DMS53 treated with DMSO at 0.1 percent for 48 hours (cell line): ENCODE results near the gene ZSCAN5B.
"Not testable (repeated sequence)": the region's sequence is repeated elsewhere in the genome, so short reads cannot be mapped to it uniquely, and the experiment has no call there.

Experiments used
- DNase-seq: peaks from one replicate; lab custom pipeline; 2025; ENCODE audit not compliant: unreplicated experiment; lab: John Stamatoyannopoulos, UW

ZSCAN5B gene

GRCh38 chr19:56176310-56176709, 21.3 kb downstream of the ZSCAN5B start:
- not testable (repeated sequence) for DNase-seq

GRCh38 chr19:56175861-56176307, 21.7 kb downstream of the ZSCAN5B start, which contains the start of gene GALP:
GALP (plus strand) TSS chr19:56176008; CDS start chr19:56177109, 1,101 bp downstream.
- DNase-seq: not testable (repeated sequence)

- DNase-seq: no peak
Measured at GRCh38 chr19:56174550-56174949, 23.0 kb downstream of the ZSCAN5B start.

- no peak for DNase-seq
Measured at GRCh38 chr19:56174086-56174485, 23.5 kb downstream of the ZSCAN5B start.

GRCh38 chr19:56170261-56170660, 27.3 kb downstream of the ZSCAN5B start:
- DNase-seq: peak; percentile 96

- DNase-seq: no peak
Measured at GRCh38 chr19:56167064-56167578, 30.5 kb downstream of the ZSCAN5B start.

GRCh38 chr19:56163097-56163496, 34.5 kb downstream of the ZSCAN5B start:
- DNase-seq: no peak

GRCh38 chr19:56162258-56162657, 35.3 kb downstream of the ZSCAN5B start:
- no peak for DNase-seq

GRCh38 chr19:56161534-56161933, 36.0 kb downstream of the ZSCAN5B start:
- no peak for DNase-seq

- no peak for DNase-seq
Measured at GRCh38 chr19:56159622-56160271, 37.8 kb downstream of the ZSCAN5B start.

- no peak for DNase-seq
Measured at GRCh38 chr19:56159009-56159559, 38.5 kb downstream of the ZSCAN5B start.

- no peak for DNase-seq
Measured at GRCh38 chr19:56158170-56158757, 39.3 kb downstream of the ZSCAN5B start.

- DNase-seq: no peak
Measured at GRCh38 chr19:56156768-56157167, 40.8 kb downstream of the ZSCAN5B start.

GRCh38 chr19:56155124-56155687, 42.4 kb downstream of the ZSCAN5B start:
- DNase-seq: no peak

- DNase-seq: no peak
Measured at GRCh38 chr19:56153507-56153906, 44.1 kb downstream of the ZSCAN5B start.

- no peak for DNase-seq
Measured at GRCh38 chr19:56152644-56153043, 44.9 kb downstream of the ZSCAN5B start.

GRCh38 chr19:56150358-56150757, 47.2 kb downstream of the ZSCAN5B start:
- no peak for DNase-seq

GRCh38 chr19:56149656-56150038, 47.9 kb downstream of the ZSCAN5B start:
- no peak for DNase-seq

- DNase-seq: not testable (repeated sequence)
Measured at GRCh38 chr19:56148955-56149655, 48.5 kb downstream of the ZSCAN5B start.

GRCh38 chr19:56148096-56148495, 49.5 kb downstream of the ZSCAN5B start:
- no peak for DNase-seq

- DNase-seq: no peak
Measured at GRCh38 chr19:56147307-56147706, 50.3 kb downstream of the ZSCAN5B start.
